B cell (primary cell): ENCODE measurements around the gene CRELD2. TPM values are rescaled to one million over a fixed set of nuclear protein-coding genes. Genes with fewer than 3 reads are reported as not detected.

Source experiments
- ATAC-seq: fragments of 200-7000 bp; cut with Tn5 transposase; one replicate; pipeline ENCODE4 v1.10.0; 2021; ENCODE audit warnings: low read depth, mild to moderate bottlenecking, moderate number of reproducible peaks, moderate library complexity
- CTCF ChIA-PET: fragments of 350-600 bp; sonication (Branson Sonifier 250); formaldehyde crosslinking; loops from one replicate; lab custom pipeline; 2021; ENCODE audit warnings: antibody characterized with exemption, inconsistent platforms; lab: Charles Lee
- POLR2A ChIA-PET: fragments of 350-600 bp; sonication (Branson Sonifier 250); formaldehyde crosslinking; loops from one replicate; lab custom pipeline; 2021; ENCODE audit warnings: antibody characterized with exemption; lab: Charles Lee
- DNase-seq: peaks from one replicate; pipeline ENCODE4 v3.0.0; 2013
- H2AFZ ChIP-seq: 2 replicates; pipeline ENCODE4 v1.6.1; 2012; ENCODE audit warnings: mild to moderate bottlenecking, low read depth, low read length; ENCODE audit not compliant: insufficient read depth, poor library complexity, severe bottlenecking
- H3K27ac ChIP-seq, 2 donors: 1 replicate in 1 of 2; 2 replicates in 1 of 2; pipeline ENCODE4 v1.5.1; 2012 to 2013; ENCODE audit warnings: low read length in 2 of 2, mild to moderate bottlenecking in 2 of 2, moderate library complexity in 1 of 2
- H3K27me3 ChIP-seq, 4 experiments: fragments of 200-600 bp in 1 of 4; sonication (generic) in 1 of 4; replicated peaks in 1 of 4; 1 replicate in 2 of 4; 2 replicates in 2 of 4; pipeline versions ENCODE4 v1.6.1 to v1.7.0; 2013 to 2016; ENCODE audit warnings: low read length in 3 of 4, mild to moderate bottlenecking in 2 of 4, mixed read lengths in 1 of 4, moderate library complexity in 1 of 4; ENCODE audit not compliant: insufficient read depth in 4 of 4, control insufficient read depth in 3 of 4; ENCODE audit errors: control extremely low read depth in 1 of 4
- H3K36me3 ChIP-seq, 2 experiments: replicated peaks in 1 of 2; 1 replicate in 1 of 2; 2 replicates in 1 of 2; pipeline versions ENCODE4 v1.6.1 to v1.7.1; 2013; ENCODE audit warnings: low read length in 1 of 2; ENCODE audit not compliant: insufficient read depth in 2 of 2, control insufficient read depth in 1 of 2; ENCODE audit errors: control extremely low read depth in 1 of 2, extremely low read depth in 1 of 2
- H3K4me1 ChIP-seq, 2 donors: fragments of 200-600 bp in 1 of 2; sonication (generic) in 1 of 2; 1 replicate in 1 of 2; 2 replicates in 1 of 2; pipeline versions ENCODE4 v1.5.1 to v1.6.1; 2013 to 2017; ENCODE audit warnings: low read length in 2 of 2; ENCODE audit not compliant: control insufficient read depth in 2 of 2, insufficient read depth in 2 of 2
- H3K4me2 ChIP-seq: replicated peaks from 2 replicates; pipeline ENCODE3; 2012; ENCODE audit warnings: mild to moderate bottlenecking, low read depth, low read length; ENCODE audit not compliant: poor library complexity, severe bottlenecking
- H3K4me3 ChIP-seq, 5 experiments: fragments of 200-600 bp in 1 of 5; sonication (generic) in 1 of 5; 1 replicate in 3 of 5; 2 replicates in 2 of 5; pipeline versions ENCODE4 v1.5.1 to v1.7.0; 2011 to 2016; ENCODE audit warnings: low read length in 4 of 5, mild to moderate bottlenecking in 4 of 5, low read depth in 2 of 5, control low read depth in 1 of 5, moderate library complexity in 1 of 5; ENCODE audit not compliant: insufficient read depth in 1 of 5; ENCODE audit errors: control extremely low read depth in 1 of 5, extremely low read depth in 1 of 5
- H3K79me2 ChIP-seq: fragments of 200-600 bp; sonication (generic); one replicate; pipeline ENCODE4 v1.6.0; 2016; ENCODE audit warnings: low read length; ENCODE audit not compliant: control insufficient read depth, insufficient read depth
- H3K9ac ChIP-seq: fragments of 200-600 bp; sonication (generic); 2 replicates; pipeline ENCODE4 v1.6.1; 2017; ENCODE audit warnings: mild to moderate bottlenecking, low read length, moderate library complexity
- H3K9me3 ChIP-seq, 3 donors: one replicate each; pipeline versions ENCODE4 v1.6.1 to v1.7.1; 2013; ENCODE audit warnings: low read length in 2 of 3; ENCODE audit not compliant: control insufficient read depth in 2 of 3, insufficient read depth in 1 of 3; ENCODE audit errors: control extremely low read depth in 1 of 3
- H4K20me1 ChIP-seq: 2 replicates; pipeline ENCODE4 v1.6.0; 2012; ENCODE audit warnings: mild to moderate bottlenecking, low read length; ENCODE audit not compliant: insufficient read depth, control insufficient read depth, poor library complexity, severe bottlenecking
- H3K27ac Mint-ChIP-seq: one replicate; pipeline ENCODE4 v1.8.0; 2021; ENCODE audit warnings: mixed read lengths
- H3K27me3 Mint-ChIP-seq: one replicate; pipeline ENCODE4 v1.8.0; 2021; ENCODE audit warnings: mixed read lengths
- H3K4me1 Mint-ChIP-seq: one replicate; pipeline ENCODE4 v1.8.0; 2021; ENCODE audit warnings: mixed read lengths
- H3K4me3 Mint-ChIP-seq: one replicate; pipeline ENCODE4 v1.8.0; 2021; ENCODE audit warnings: mixed read lengths
- H3K9me3 Mint-ChIP-seq: one replicate; pipeline ENCODE4 v1.8.0; 2022; ENCODE audit warnings: mixed read lengths; ENCODE audit not compliant: insufficient read depth
- CTCF ChIP-seq: fragments of 200-600 bp; IDR thresholded peaks from one replicate; pipeline ENCODE4 v1.8.0; 2022; ENCODE audit warnings: antibody characterized with exemption, mild to moderate bottlenecking
- EZH2 ChIP-seq: IDR thresholded peaks from 2 replicates; pipeline ENCODE4 v1.6.1; 2012; ENCODE audit warnings: borderline replicate concordance, low read depth, mild to moderate bottlenecking, moderate library complexity, low read length; ENCODE audit not compliant: insufficient read depth, poor library complexity, severe bottlenecking
- WGBS: methylation state at CpG from one replicate; pipeline ENCODE4 v1.1.5; 2013; ENCODE audit warnings: missing lambda C conversion rate; ENCODE audit not compliant: insufficient coverage; 5-methylcytosine and 5-hydroxymethylcytosine counted together
- intact Hi-C: fragments of 100-400 bp; cut with micrococcal nuclease; formaldehyde crosslinking; loops from one replicate; pipeline ENCODE4 v1.10.0; 2022
- polyA plus RNA-seq: library from polyadenylated mRNA; depleted of rRNA; stranded (reverse); fragments of >200 nt; gene quantifications from 2 replicates; pipeline ENCODE4 v1.2.3, GENCODE V29; 2012
- total RNA-seq, 2 donors: library from RNA; stranded (reverse); fragments of 120-200 nt in 1 of 2; gene quantifications; 1 replicate in 1 of 2; 2 replicates in 1 of 2; pipeline versions ENCODE4 v1.2.3 to v1.2.4, GENCODE V29; 2013 to 2022

The CRELD2 gene
- total and polyA plus RNA-seq, 2 donors (not counting 1 experiment from before 2014, with no cell fraction given) = 35.9 to 41.9 TPM

GRCh38 chr22:49894322-49895054 lies 23.9 kb upstream of the CRELD2 start:
- no peak for DNase-seq
- Histone ChIP-seq H3K79me2 (peaks cover 2% of the 10 kb centered on the region), H3K9me3 (peaks cover 0 to 12% (median 6%) of the 10 kb centered on the region in 3 donors), H3K9ac (no peak overlapping the region), H3K4me2 (no peak overlapping the region), H4K20me1 (peaks cover 4% of the 10 kb centered on the region), H3K4me3 (no peak overlapping the region), H3K36me3 (peaks cover 0 to 7% of the 10 kb centered on the region in 2 experiments), H3K4me1 (no peaks in the 10 kb centered on the region), H3K27ac (no peak overlapping the region), H2AFZ (no peak overlapping the region), H3K27me3 (no peaks in the 10 kb centered on the region)
- ATAC-seq = no peak
- ChIA-PET POLR2A (no interaction called here), CTCF (no interaction called here)
- intact Hi-C loops = no loop called here
- peaks cover 7% of the 10 kb centered on the region for H3K9me3 Mint-ChIP-seq
- TF ChIP-seq CTCF = no peak
- no CpG with 5 or more reads among the region's 8 CpGs for WGBS
- no peak overlapping the region for H3K4me3 Mint-ChIP-seq
- no peaks in the 10 kb centered on the region for H3K4me1 Mint-ChIP-seq
- no peak overlapping the region for H3K27ac Mint-ChIP-seq
- H3K27me3 Mint-ChIP-seq = no peaks in the 10 kb centered on the region

GRCh38 chr22:49896201-49896600 lies 22.2 kb upstream of the CRELD2 start:
- Histone ChIP-seq H2AFZ (no peak overlapping the region), H3K27ac (no peak overlapping the region), H3K9me3 (peaks cover 0 to 11% (median 6%) of the 10 kb centered on the region in 3 donors), H3K79me2 (no peaks in the 10 kb centered on the region), H3K27me3 (no peaks in the 10 kb centered on the region), H3K4me3 (no peak overlapping the region), H3K36me3 (peaks cover 0 to 11% of the 10 kb centered on the region in 2 experiments), H3K9ac (no peak overlapping the region), H3K4me2 (no peak overlapping the region), H4K20me1 (peaks cover 2% of the 10 kb centered on the region), H3K4me1 (no peaks in the 10 kb centered on the region)
- DNase-seq = no peak
- ATAC-seq = no peak
- Mint-ChIP-seq H3K27ac (no peak overlapping the region), H3K27me3 (no peaks in the 10 kb centered on the region), H3K9me3 (peaks cover 7% of the 10 kb centered on the region), H3K4me3 (no peak overlapping the region), H3K4me1 (no peaks in the 10 kb centered on the region)
- CTCF ChIA-PET = no interaction called here
- POLR2A ChIA-PET = no interaction called here
- intact Hi-C loops = no loop called here
- 96% methylated on average over 3 of the region's 5 CpGs for WGBS
- no peak for TF ChIP-seq EZH2
- no peak for TF ChIP-seq CTCF
